Medulla oblongata (tissue), 1 donor: ENCODE data around the gene C2CD5.
"Not testable (repeated sequence)": the region's sequence is repeated elsewhere in the genome, so short reads cannot be mapped to it uniquely, and the experiment has no call there.

ENCODE experiments used
- DNase-seq: peaks from one replicate; pipeline ENCODE4 v3.0.0-alpha.2; 2015; ENCODE audit errors: extremely low spot score

Gene C2CD5, protein sequence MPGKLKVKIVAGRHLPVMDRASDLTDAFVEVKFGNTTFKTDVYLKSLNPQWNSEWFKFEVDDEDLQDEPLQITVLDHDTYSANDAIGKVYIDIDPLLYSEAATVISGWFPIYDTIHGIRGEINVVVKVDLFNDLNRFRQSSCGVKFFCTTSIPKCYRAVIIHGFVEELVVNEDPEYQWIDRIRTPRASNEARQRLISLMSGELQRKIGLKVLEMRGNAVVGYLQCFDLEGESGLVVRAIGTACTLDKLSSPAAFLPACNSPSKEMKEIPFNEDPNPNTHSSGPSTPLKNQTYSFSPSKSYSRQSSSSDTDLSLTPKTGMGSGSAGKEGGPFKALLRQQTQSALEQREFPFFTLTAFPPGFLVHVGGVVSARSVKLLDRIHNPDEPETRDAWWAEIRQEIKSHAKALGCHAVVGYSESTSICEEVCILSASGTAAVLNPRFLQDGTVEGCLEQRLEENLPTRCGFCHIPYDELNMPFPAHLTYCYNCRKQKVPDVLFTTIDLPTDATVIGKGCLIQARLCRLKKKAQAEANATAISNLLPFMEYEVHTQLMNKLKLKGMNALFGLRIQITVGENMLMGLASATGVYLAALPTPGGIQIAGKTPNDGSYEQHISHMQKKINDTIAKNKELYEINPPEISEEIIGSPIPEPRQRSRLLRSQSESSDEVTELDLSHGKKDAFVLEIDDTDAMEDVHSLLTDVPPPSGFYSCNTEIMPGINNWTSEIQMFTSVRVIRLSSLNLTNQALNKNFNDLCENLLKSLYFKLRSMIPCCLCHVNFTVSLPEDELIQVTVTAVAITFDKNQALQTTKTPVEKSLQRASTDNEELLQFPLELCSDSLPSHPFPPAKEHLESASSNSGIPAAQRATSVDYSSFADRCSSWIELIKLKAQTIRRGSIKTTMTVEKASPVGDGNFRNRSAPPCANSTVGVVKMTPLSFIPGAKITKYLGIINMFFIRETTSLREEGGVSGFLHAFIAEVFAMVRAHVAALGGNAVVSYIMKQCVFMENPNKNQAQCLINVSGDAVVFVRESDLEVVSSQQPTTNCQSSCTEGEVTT

GRCh38 chr12:22544038-22544979 is at the start of gene C2CD5:
Gene C2CD5 (minus strand): TSS chr12:22544542. CDS start chr12:22544150, 392 bp downstream.
- peak; percentile 98 for DNase-seq

- DNase-seq = no peak
These were observed 49.5 kb upstream of the C2CD5 start for GRCh38 chr12:22593864-22594263.

DNA sequence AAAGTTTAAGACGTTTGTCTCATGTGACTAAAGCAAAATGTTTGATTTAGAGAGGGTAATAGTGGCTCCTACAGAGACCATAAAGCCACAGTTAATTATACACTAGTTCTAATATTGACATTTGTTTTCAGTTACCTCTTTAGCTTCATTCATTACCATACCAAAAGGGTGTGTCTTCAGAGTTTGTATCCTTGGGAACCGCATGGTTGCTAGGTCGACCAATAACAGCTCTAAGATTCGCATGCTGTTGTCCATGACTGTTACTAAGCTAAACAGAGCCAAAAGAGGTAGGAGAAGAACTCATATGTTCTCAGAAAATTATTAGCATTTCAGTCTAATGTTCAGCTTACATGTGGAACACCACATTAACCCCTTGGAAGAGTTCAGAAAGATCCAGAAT is 44.5 kb upstream of the C2CD5 start:
- no peak for DNase-seq

DNA sequence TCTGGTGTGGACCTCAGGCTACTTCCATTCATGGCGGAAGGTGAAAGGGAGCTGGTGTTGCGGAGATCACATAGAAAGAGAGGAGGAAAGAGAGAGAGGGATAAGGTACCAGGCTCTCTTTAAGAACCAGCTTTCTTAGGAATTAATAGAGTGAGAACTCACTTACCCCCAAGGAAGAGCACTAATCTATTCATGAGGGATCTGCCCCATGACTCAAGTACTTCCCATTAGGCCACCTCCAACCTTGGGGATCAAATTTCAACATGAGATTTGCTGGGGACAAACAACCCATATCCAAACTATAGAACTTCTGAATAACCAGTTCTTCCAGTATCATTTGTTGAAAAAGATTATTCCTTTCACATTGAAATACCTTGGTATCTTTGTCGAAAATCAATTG is 34.0 kb upstream of the C2CD5 start:
- no peak for DNase-seq

GRCh38 chr12:22577667-22578066 is 33.3 kb upstream of the C2CD5 start:
- DNase-seq = no peak

- DNase-seq = no peak
These were observed 32.1 kb upstream of the C2CD5 start for GRCh38 chr12:22576473-22576872.

DNA sequence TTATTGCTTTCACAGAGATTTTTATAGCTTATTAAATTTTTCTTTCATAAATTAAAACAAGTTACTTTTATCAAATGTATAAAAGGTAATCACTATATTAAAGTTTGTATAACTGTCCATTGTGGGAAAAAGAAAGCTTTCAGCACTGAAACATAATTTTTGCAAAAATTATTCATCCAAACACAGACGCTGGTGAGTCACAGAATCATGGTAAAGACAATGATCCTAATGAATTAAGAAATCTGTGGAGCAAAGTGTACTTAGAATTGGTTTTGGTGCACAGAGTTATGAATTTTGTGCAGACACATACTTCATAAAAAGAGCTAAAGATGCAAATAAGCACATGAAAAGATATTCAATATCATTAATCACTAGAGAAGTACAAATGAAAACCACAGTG is 31.7 kb upstream of the C2CD5 start:
- DNase-seq = no peak

- DNase-seq = no peak
These were observed 30.6 kb upstream of the C2CD5 start for GRCh38 chr12:22574921-22575320.

GRCh38 chr12:22573181-22573580 is 28.8 kb upstream of the C2CD5 start:
- no peak for DNase-seq

DNA sequence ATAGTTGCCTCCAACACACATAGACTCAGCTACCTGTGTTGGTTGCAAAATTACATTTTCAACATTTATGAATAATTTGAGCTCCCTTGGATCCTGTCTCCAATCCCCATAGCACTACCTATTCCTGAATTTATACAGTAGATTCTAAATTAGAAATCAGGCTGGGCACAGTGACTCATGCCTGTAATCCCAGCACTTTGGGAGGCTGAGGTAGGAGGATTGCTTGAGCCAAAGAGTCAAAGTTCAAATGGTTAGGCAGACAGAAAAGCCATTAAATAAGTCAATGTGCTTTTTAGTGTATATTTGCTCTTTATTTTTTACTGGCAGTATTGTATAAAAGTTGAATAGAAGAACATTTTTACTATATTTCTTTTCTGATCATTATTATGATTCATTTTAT is 24.9 kb upstream of the C2CD5 start:
- DNase-seq = no peak

- no peak for DNase-seq
These were observed 18.0 kb upstream of the C2CD5 start for GRCh38 chr12:22562036-22563028.

DNA sequence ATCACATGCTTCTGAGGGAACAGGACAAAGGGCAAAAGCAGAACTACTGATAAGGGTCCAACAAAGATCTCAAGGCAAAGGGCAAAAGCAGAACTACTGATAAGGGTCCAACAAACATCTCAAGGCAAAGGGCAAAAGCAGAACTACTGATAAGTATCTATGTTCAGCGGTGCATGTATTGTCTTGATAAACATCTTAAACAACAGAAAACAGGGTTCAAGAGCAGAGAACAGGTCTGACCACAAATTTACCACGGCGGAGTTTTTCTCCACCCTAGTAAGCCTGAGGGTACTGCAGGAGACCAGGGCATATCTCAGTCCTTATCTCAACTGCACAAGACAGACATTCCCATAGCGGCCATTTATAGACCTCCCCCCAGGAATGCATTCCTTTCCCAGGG is 10.4 kb upstream of the C2CD5 start:
- not testable (repeated sequence) for DNase-seq

- DNase-seq = no peak
These were observed 7.3 kb upstream of the C2CD5 start for GRCh38 chr12:22551624-22552023.

DNA sequence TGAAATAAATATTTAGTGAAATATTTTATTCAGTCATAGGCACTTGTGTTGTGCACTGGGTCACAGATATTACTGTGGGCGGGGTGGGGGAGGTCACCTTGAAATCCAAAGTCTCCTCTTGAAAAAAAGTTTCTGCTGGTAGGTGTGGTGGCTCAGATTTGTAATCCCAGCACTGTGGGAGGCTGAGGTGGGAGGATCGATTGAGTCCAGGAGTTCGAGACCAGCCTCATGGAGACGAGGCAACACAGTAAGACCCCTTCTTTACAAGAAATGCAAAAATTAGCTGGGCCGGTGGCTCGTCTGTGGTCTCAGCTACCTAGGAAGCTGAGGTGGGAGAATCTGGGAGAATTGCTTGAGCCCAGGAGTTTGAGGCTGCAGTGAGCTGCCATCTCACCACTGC is 913 bp upstream of the C2CD5 start:
- DNase-seq = no peak

- DNase-seq = peak; percentile 47
These were observed 900 bp downstream of the C2CD5 start for GRCh38 chr12:22543246-22544037.

DNA sequence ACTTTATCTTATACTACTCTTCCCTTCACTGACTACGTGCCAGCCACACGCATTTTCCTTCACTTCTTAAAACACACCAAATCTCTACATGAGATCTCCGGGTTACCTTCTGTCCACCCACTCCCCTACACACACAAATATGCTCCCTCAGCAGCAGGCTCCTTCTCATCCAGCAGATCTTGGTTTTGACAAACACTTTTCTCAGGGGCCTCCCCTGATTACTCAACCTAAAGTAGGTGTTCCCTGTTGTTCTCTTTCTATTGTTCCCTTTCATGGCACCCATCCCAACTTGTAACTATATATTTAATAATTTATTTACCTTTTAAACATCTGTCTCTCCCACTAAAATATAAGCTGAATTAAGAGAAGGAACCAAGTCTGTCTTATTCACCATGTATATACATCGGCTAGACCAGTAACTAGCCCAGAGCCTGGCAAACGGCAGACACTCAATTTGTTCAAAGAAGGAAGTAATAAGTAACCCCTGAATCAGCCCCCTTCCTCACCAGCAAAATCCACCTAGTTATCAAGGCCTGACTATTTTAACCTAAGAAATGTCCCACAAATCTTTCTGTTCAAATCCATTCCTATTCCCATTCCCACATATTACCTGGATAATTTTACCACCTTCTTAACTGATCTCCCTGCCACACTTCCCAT is 2.7 kb downstream of the C2CD5 start:
- no peak for DNase-seq

DNA sequence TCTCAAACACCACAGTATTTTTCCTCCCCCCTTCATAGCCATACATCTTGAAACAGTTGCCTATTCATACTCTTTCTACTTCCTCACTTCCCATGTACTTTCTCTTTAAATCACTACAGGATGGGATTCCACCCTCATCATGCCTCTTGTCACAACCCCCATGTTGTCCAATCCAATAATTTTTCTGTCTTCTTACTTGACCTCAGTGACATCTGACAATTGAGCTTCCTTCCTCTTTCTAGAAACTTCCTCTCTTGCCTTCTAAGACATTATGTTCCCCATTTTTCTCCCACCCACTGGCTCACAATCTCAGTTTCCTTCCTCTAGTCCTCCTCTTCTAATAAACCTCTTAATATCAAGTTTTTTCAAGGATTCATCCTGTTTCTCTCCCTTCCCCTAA is 5.3 kb downstream of the C2CD5 start:
- peak; percentile 46 for DNase-seq

- DNase-seq = no peak
These were observed 6.0 kb downstream of the C2CD5 start for GRCh38 chr12:22538311-22538710.
